Neutrophil (primary cell): Measurements from ENCODE around the gene PLEKHM3.

Source experiments
- H3K27ac ChIP-seq: fragments of 200-600 bp; sonication (generic); 2 replicates; pipeline ENCODE4 v1.5.1; 2016; ENCODE audit warnings: mild to moderate bottlenecking, moderate library complexity
- H3K27me3 ChIP-seq: fragments of 200-600 bp; sonication (generic); 2 replicates; pipeline ENCODE4 v1.6.0; 2016; ENCODE audit warnings: mild to moderate bottlenecking
- H3K36me3 ChIP-seq: fragments of 200-600 bp; sonication (generic); 2 replicates; pipeline ENCODE4 v1.5.1; 2017
- H3K4me1 ChIP-seq, 2 experiments: fragments of 200-600 bp in 1 of 2; sonication (generic) in 1 of 2; 1 replicate in 1 of 2; 2 replicates in 1 of 2; pipeline versions ENCODE4 v1.5.1 to v1.6.1; 2013 to 2016; ENCODE audit warnings: low read depth in 1 of 2, low read length in 1 of 2, mild to moderate bottlenecking in 1 of 2, moderate library complexity in 1 of 2; ENCODE audit not compliant: control insufficient read depth in 1 of 2, insufficient read depth in 1 of 2
- H3K4me3 ChIP-seq, 2 experiments: fragments of 200-600 bp in 1 of 2; sonication (generic) in 1 of 2; 1 replicate in 1 of 2; 2 replicates in 1 of 2; pipeline ENCODE4 v1.5.1; 2013 to 2016; ENCODE audit warnings: low read depth in 1 of 2, low read length in 1 of 2, mild to moderate bottlenecking in 1 of 2, moderate library complexity in 1 of 2
- H3K9me3 ChIP-seq: fragments of 200-600 bp; sonication (generic); 2 replicates; pipeline ENCODE4 v1.5.1; 2016
- TF ChIP-seq, protein P1 (sequence below): fragments of 200-600 bp; sonication (generic); IDR thresholded peaks from 2 replicates; pipeline ENCODE4 v1.5.1; 2016; ENCODE audit warnings: antibody characterized with exemption

The PLEKHM3 gene

DNA sequence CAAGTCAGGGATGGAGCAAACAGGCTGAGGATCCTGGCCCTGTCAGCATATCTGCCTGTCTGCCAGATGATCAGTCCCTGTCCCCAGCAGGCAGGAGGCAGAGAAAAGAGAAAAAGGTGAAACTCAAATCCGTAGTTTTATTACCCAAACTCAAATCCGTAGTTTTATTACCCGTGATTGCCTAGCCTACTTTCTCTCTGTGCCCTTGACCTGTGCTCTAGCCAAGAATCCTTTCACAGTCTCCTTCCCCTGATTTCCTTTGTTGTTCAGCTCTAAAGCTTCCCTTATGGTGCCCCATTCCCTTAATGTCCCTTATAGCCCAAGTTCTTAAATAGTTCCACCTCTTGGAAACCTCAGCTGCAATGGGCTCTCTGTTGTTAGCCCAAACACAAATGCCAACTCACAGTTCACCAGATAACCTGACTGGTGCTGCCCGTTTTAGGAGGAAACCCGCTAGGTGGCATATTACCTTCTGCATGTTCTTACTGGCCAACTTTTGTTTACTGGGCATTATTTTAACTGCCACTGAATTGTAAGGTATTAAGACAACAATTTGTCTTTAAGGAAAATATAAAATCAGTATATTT lies 130.0 kb downstream of the PLEKHM3 start:
- H3K9me3 ChIP-seq, result no peaks in the 10 kb centered on the region
- H3K36me3 ChIP-seq, result peaks cover 15% of the 10 kb centered on the region
- no peak overlapping the region for H3K27ac ChIP-seq
- H3K4me1 ChIP-seq, result no peaks in the 10 kb centered on the region
- H3K4me3 ChIP-seq, result no peak overlapping the region
- no peaks in the 10 kb centered on the region for H3K27me3 ChIP-seq
- TF ChIP-seq, protein P1, sequence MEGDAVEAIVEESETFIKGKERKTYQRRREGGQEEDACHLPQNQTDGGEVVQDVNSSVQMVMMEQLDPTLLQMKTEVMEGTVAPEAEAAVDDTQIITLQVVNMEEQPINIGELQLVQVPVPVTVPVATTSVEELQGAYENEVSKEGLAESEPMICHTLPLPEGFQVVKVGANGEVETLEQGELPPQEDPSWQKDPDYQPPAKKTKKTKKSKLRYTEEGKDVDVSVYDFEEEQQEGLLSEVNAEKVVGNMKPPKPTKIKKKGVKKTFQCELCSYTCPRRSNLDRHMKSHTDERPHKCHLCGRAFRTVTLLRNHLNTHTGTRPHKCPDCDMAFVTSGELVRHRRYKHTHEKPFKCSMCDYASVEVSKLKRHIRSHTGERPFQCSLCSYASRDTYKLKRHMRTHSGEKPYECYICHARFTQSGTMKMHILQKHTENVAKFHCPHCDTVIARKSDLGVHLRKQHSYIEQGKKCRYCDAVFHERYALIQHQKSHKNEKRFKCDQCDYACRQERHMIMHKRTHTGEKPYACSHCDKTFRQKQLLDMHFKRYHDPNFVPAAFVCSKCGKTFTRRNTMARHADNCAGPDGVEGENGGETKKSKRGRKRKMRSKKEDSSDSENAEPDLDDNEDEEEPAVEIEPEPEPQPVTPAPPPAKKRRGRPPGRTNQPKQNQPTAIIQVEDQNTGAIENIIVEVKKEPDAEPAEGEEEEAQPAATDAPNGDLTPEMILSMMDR, result no peak

DNA sequence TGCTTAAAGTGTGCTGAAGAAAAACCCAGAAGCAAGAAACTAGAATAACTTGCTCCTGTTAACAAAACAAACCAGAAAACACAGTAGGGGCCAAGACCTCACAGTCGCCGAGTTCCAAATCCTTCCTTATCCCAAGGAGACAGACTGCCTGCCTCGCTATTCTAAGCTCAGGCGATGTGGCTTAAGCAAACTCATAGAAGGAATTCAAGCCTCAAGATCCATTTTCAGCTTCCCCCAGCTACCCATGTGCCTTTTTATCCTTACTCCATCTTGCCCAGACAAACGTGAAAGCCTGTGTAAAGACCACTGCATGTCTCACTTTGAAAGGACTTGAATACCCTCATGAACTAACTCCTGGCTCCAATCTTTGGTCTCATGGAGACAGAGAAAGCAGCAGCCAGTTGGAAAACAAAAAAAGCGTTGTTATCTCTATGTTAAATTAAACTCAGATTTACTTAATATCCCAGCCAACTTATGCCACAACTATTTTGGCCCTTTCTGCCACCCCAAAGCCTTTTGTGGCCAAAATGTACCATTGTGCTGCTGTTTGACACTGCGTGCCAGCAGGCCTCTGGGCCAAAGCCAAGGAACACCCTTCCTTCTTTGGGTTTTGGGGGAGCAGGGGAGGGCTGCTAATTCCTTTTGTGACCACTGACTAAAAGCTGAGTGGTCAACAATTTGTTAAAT lies 132.5 kb downstream of the PLEKHM3 start:
- Histone ChIP-seq H3K9me3 (no peaks in the 10 kb centered on the region), H3K27ac (no peak overlapping the region), H3K27me3 (no peaks in the 10 kb centered on the region), H3K36me3 (no peaks in the 10 kb centered on the region), H3K4me3 (no peak overlapping the region), H3K4me1 (no peaks in the 10 kb centered on the region)
- TF ChIP-seq, protein P1, result no peak

DNA sequence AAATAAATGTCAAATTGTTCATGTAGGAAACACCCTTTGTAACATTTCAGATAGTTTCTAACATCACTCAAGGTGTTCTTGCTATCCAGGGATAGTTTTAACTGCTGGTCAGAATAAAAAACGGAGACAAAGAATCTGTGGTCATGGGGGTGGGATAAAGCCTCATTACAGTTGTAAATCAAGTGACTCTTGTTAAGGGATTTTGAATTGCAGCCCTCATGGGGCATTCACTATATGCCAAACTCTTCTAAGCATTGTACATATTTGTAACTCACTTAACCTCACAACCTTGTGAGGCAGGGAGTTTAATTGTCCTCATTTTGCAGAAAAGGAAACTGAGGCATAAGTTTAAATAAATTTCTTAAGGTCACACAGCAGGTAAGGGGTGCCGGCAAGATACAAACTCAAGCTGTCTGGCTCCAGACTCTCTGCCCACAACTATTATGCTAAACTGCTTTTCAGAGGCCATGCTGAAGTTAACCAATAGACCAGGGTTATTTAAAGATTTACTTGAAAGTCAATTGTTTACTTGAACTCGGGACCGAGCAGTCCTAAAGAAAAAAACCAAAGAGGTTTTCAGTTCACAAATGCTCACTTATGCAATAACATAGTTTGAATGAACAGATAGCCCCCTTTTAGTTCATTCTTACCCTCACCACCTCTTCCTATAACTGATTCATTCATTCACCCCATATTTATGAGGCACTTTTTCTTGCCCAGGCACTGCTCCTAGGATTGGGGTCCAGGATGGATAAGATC lies 134.1 kb downstream of the PLEKHM3 start:
- TF ChIP-seq, protein P1, result no peak

DNA sequence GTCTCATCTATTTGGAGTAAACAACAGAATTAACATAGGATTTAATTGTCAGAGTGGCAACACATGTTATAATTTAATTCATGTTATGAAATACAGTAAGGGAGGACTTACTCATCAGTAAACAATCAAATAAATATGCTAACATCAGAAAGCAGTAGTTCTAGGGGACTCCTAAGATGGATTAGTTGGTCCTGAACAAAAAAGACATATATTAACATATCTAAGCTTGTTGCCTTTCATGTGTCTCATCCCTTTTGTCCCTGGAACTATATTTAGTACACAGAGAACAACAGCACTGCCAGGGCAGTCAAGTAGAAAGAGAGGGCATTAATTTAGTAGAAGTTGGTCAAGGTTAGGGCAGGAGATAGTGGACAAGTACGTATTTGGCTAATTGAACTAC lies 137.8 kb downstream of the PLEKHM3 start:
- Histone ChIP-seq H3K27me3 (no peaks in the 10 kb centered on the region), H3K9me3 (no peaks in the 10 kb centered on the region), H3K27ac (no peak overlapping the region), H3K4me1 (no peaks in the 10 kb centered on the region), H3K36me3 (no peaks in the 10 kb centered on the region), H3K4me3 (no peak overlapping the region)
- TF ChIP-seq, protein P1, result no peak

More for the DNA sequence above, 134.1 kb downstream of the PLEKHM3 start:
- Histone ChIP-seq H3K36me3 (no peaks in the 10 kb centered on the region), H3K9me3 (no peaks in the 10 kb centered on the region), H3K4me3 (no peak overlapping the region), H3K4me1 (no peaks in the 10 kb centered on the region), H3K27ac (no peak overlapping the region), H3K27me3 (no peaks in the 10 kb centered on the region)

DNA sequence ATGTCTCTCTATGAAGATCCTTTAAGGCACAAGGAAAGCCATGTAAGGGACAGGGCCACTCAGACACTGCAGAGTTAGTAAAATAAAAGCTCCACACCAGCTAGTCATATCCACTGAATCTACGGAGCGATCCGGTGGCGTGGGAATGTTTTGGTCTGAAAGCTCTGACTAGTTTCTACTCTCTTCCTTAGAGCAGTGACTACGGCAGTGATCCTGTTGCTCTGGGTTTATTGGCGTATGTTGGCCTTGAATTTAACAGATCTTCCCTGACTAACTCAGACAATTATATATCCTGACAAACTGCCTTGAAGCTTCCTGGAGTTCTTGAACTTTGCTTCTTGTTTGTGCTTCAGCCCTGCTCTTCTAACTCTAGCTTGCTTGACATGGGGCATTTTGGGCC lies 140.3 kb downstream of the PLEKHM3 start:
- TF ChIP-seq, protein P1, result no peak
- H3K27ac ChIP-seq, result no peak overlapping the region
- no peak overlapping the region for H3K4me3 ChIP-seq
- H3K4me1 ChIP-seq, result no peaks in the 10 kb centered on the region
- H3K36me3 ChIP-seq, result no peaks in the 10 kb centered on the region
- H3K9me3 ChIP-seq, result no peaks in the 10 kb centered on the region
- H3K27me3 ChIP-seq, result no peaks in the 10 kb centered on the region
